H9 (cell line): ENCODE measurements around the gene THSD7B. TPM values are rescaled to one million over a fixed set of nuclear protein-coding genes. Genes with fewer than 3 reads are reported as not detected.

ENCODE experiments used
- DNase-seq: peaks from one replicate; pipeline ENCODE4 v3.0.0-alpha.2; 2017
- H2AFZ ChIP-seq: one replicate; pipeline ENCODE4 v1.6.1; 2013; ENCODE audit warnings: mild to moderate bottlenecking, low read length, control low read depth, moderate library complexity
- H2AK5ac ChIP-seq: 2 replicates; pipeline ENCODE4 v1.6.1; 2013; ENCODE audit warnings: low read length, control low read depth, mixed read lengths; ENCODE audit not compliant: insufficient read length
- H2BK120ac ChIP-seq: one replicate; pipeline ENCODE4 v1.6.1; 2013; ENCODE audit warnings: low read depth, mild to moderate bottlenecking, low read length, control low read depth, inconsistent platforms; ENCODE audit not compliant: poor library complexity, severe bottlenecking
- H2BK12ac ChIP-seq: 2 replicates; pipeline ENCODE4 v1.6.1; 2013; ENCODE audit warnings: low read length, control low read depth, mixed read lengths, low read depth; ENCODE audit not compliant: insufficient read length
- H2BK15ac ChIP-seq: 2 replicates; pipeline ENCODE4 v1.6.1; 2013; ENCODE audit warnings: low read depth, low read length, control low read depth
- H2BK20ac ChIP-seq: one replicate; pipeline ENCODE4 v1.6.1; 2013; ENCODE audit warnings: low read depth, mild to moderate bottlenecking, low read length, control low read depth, inconsistent platforms; ENCODE audit not compliant: poor library complexity, severe bottlenecking
- H2BK5ac ChIP-seq: 2 replicates; pipeline ENCODE4 v1.6.1; 2013; ENCODE audit warnings: low read length, control low read depth, mixed read lengths; ENCODE audit not compliant: insufficient read length
- H3K14ac ChIP-seq: 2 replicates; pipeline ENCODE4 v1.6.1; 2013; ENCODE audit warnings: low read length, control low read depth; ENCODE audit not compliant: insufficient read depth
- H3K18ac ChIP-seq: 2 replicates; pipeline ENCODE4 v1.6.1; 2013; ENCODE audit warnings: low read depth, mild to moderate bottlenecking, mixed read lengths, low read length, control low read depth; ENCODE audit not compliant: insufficient read length
- H3K23ac ChIP-seq: 2 replicates; pipeline ENCODE4 v1.6.1; 2013; ENCODE audit warnings: low read length, control low read depth, mixed read lengths, low read depth; ENCODE audit not compliant: insufficient read length
- H3K23me2 ChIP-seq: 2 replicates; pipeline ENCODE4 v1.6.1; 2013; ENCODE audit warnings: low read depth, mild to moderate bottlenecking, mixed read lengths, low read length, control low read depth; ENCODE audit not compliant: insufficient read length, poor library complexity, severe bottlenecking
- H3K27ac ChIP-seq: 2 replicates; pipeline ENCODE4 v1.5.1; 2013; ENCODE audit warnings: low read length, control low read depth, mixed read lengths, low read depth; ENCODE audit not compliant: insufficient read length
- H3K27me3 ChIP-seq: 2 replicates; pipeline ENCODE4 v1.6.1; 2013; ENCODE audit warnings: low read length, control low read depth, inconsistent platforms; ENCODE audit not compliant: insufficient read depth
- H3K4ac ChIP-seq: 2 replicates; pipeline ENCODE4 v1.6.1; 2013; ENCODE audit warnings: low read depth, mild to moderate bottlenecking, control low read depth, inconsistent platforms, low read length, moderate library complexity
- H3K4me1 ChIP-seq: 2 replicates; pipeline ENCODE4 v1.6.1; 2013; ENCODE audit warnings: low read length, control low read depth, inconsistent platforms; ENCODE audit not compliant: insufficient read depth
- H3K4me2 ChIP-seq: 2 replicates; pipeline ENCODE4 v1.6.1; 2013; ENCODE audit warnings: low read length, control low read depth, mixed read lengths; ENCODE audit not compliant: insufficient read length, insufficient read depth
- H3K56ac ChIP-seq: 2 replicates; pipeline ENCODE4 v1.6.1; 2013; ENCODE audit warnings: low read depth, mild to moderate bottlenecking, mixed read lengths, low read length, control low read depth; ENCODE audit not compliant: insufficient read length
- H3K79me1 ChIP-seq: 2 replicates; pipeline ENCODE4 v1.6.1; 2013; ENCODE audit warnings: low read depth, mild to moderate bottlenecking, moderate library complexity, low read length, control low read depth, inconsistent platforms; ENCODE audit not compliant: insufficient read depth, poor library complexity, severe bottlenecking
- H3K79me2 ChIP-seq: 2 replicates; pipeline ENCODE4 v1.6.1; 2013; ENCODE audit warnings: low read length, control low read depth, inconsistent platforms; ENCODE audit not compliant: insufficient read depth
- H3K9ac ChIP-seq: 2 replicates; pipeline ENCODE4 v1.6.1; 2013; ENCODE audit warnings: low read length, control low read depth, mixed read lengths; ENCODE audit not compliant: insufficient read length; ENCODE audit errors: extremely low read depth
- H3K9me3 ChIP-seq: one replicate; pipeline ENCODE4 v1.6.1; 2013; ENCODE audit warnings: low read depth, low read length, inconsistent platforms; ENCODE audit not compliant: control insufficient read depth
- H3T11ph ChIP-seq: one replicate; pipeline ENCODE4 v1.6.1; 2013; ENCODE audit warnings: mild to moderate bottlenecking, low read length, control low read depth, inconsistent platforms
- H4K20me1 ChIP-seq: one replicate; pipeline ENCODE4 v1.6.1; 2013; ENCODE audit not compliant: control insufficient read depth, insufficient read length, insufficient read depth
- H4K5ac ChIP-seq: 2 replicates; pipeline ENCODE4 v1.6.1; 2013; ENCODE audit warnings: low read depth, mild to moderate bottlenecking, mixed read lengths, low read length, control low read depth; ENCODE audit not compliant: insufficient read length
- H4K8ac ChIP-seq: replicated peaks from 2 replicates; pipeline ENCODE4 v1.6.1; 2013; ENCODE audit warnings: low read length, control low read depth, mixed read lengths, low read depth; ENCODE audit not compliant: insufficient read length
- H4K91ac ChIP-seq: 2 replicates; pipeline ENCODE4 v1.6.1; 2013; ENCODE audit warnings: low read depth, mild to moderate bottlenecking, moderate library complexity, mixed read lengths, low read length, control low read depth; ENCODE audit not compliant: insufficient read length
- H3K27ac Mint-ChIP-seq, 3 experiments: 2 replicates in 2 of 3; 3 replicates in 1 of 3; pipeline ENCODE4 v1.8.0; 2020 to 2021; ENCODE audit warnings: mixed read lengths in 3 of 3, mild to moderate bottlenecking in 1 of 3, moderate library complexity in 1 of 3
- H3K27me3 Mint-ChIP-seq: 2 replicates; pipeline ENCODE4 v1.8.0; 2021; ENCODE audit warnings: low read depth, mild to moderate bottlenecking, moderate library complexity, mixed read lengths
- H3K36me3 Mint-ChIP-seq, 3 experiments: 2 replicates in 2 of 3; 3 replicates in 1 of 3; pipeline ENCODE4 v1.8.0; 2020 to 2021; ENCODE audit warnings: low read depth in 3 of 3, mixed read lengths in 3 of 3; ENCODE audit not compliant: insufficient read depth in 1 of 3
- H3K4me1 Mint-ChIP-seq, 2 experiments: 2 replicates each; pipeline ENCODE4 v1.8.0; 2020; ENCODE audit warnings: mixed read lengths in 2 of 2
- H3K4me3 Mint-ChIP-seq, 2 experiments: 2 replicates in 1 of 2; 3 replicates in 1 of 2; pipeline ENCODE4 v1.8.0; 2020 to 2021; ENCODE audit warnings: mild to moderate bottlenecking in 2 of 2, mixed read lengths in 2 of 2, moderate library complexity in 1 of 2
- H3K9me3 Mint-ChIP-seq, 2 experiments: 2 replicates in 1 of 2; 3 replicates in 1 of 2; pipeline ENCODE4 v1.8.0; 2020; ENCODE audit warnings: mild to moderate bottlenecking in 2 of 2, mixed read lengths in 2 of 2, moderate library complexity in 1 of 2
- CTCF ChIP-seq: fragments of 200-600 bp; sonication (generic); conservative IDR thresholded peaks from 3 replicates; pipeline ENCODE4 v1.8.0; 2021; ENCODE audit warnings: antibody characterized with exemption, mild to moderate bottlenecking
- WGBS: extraction: QIAGEN DNeasy Blood & Tissue Kit; methylation state at CpG from one replicate; pipeline ENCODE4 v1.1.7; 2013; ENCODE audit warnings: missing lambda C conversion rate, low lambda C conversion rate, mixed read lengths; ENCODE audit not compliant: insufficient read length; ENCODE audit errors: extremely low coverage; 5-methylcytosine and 5-hydroxymethylcytosine counted together
- total RNA-seq: library from RNA; stranded (reverse); gene quantifications from 2 replicates; pipeline ENCODE4 v1.2.1, GENCODE V29; 2021

THSD7B gene
- total RNA-seq, 1 experiment from 2014 or later: 0.85 TPM

GRCh38 chr2:136727973-136728699 lies 37.2 kb upstream of the THSD7B start:
- H3K4me1 Mint-ChIP-seq: no peaks in the 10 kb centered on the region
- no peaks in the 10 kb centered on the region for H3K79me1 ChIP-seq
- no CpG with 5 or more reads among the region's 4 CpGs for WGBS
- H3K4me2 ChIP-seq: no peak overlapping the region
- peaks cover 0 to 2% of the 10 kb centered on the region in 2 experiments; a peak in 1 of 5 replicates for H3K9me3 Mint-ChIP-seq
- no peaks in the 10 kb centered on the region for H3K9me3 ChIP-seq
- no peak overlapping the region for H3T11ph ChIP-seq
- H2BK12ac ChIP-seq: no peak overlapping the region
- no peak overlapping the region for H2AFZ ChIP-seq
- no peak overlapping the region for H2BK20ac ChIP-seq
- H3K36me3 Mint-ChIP-seq: no peaks in the 10 kb centered on the region
- no peaks in the 10 kb centered on the region for H3K23me2 ChIP-seq
- peaks cover 27% of the 10 kb centered on the region for H3K27me3 Mint-ChIP-seq
- no peaks in the 10 kb centered on the region for H3K79me2 ChIP-seq
- no peaks in the 10 kb centered on the region for H3K27me3 ChIP-seq
- no peak overlapping the region for H4K8ac ChIP-seq
- no peak overlapping the region for H3K27ac ChIP-seq
- H3K56ac ChIP-seq: no peak overlapping the region
- no peak overlapping the region for H4K5ac ChIP-seq
- H2BK120ac ChIP-seq: no peak overlapping the region
- H3K4me3 Mint-ChIP-seq: no peak overlapping the region
- H3K9ac ChIP-seq: no peak overlapping the region
- no peak overlapping the region for H2BK5ac ChIP-seq
- H3K4ac ChIP-seq: no peak overlapping the region
- H2AK5ac ChIP-seq: no peak overlapping the region
- no peak overlapping the region for H3K23ac ChIP-seq
- H4K20me1 ChIP-seq: no peaks in the 10 kb centered on the region
- no peak for TF ChIP-seq CTCF
- no peak overlapping the region for H4K91ac ChIP-seq
- H3K14ac ChIP-seq: 0 out of 2 replicates have a peak overlapping the region, but pooled peaks have one; percentile 28
- no peak overlapping the region for H2BK15ac ChIP-seq
- no peaks in the 10 kb centered on the region for H3K4me1 ChIP-seq
- no peak overlapping the region for H3K18ac ChIP-seq
- no peak overlapping the region for H3K27ac Mint-ChIP-seq
- DNase-seq: no peak
